ENCODE data around the gene NCSTN. TPM values are rescaled to one million over a fixed set of nuclear protein-coding genes. Genes with fewer than 3 reads are reported as not detected.

The NCSTN gene
- total and polyA plus RNA-seq, 10 of the 15 experiments (the other 5 are each of a cell fraction or from before 2014, with no cell fraction given) = 33.3 to 88.2 (median 60.4) TPM

DNA sequence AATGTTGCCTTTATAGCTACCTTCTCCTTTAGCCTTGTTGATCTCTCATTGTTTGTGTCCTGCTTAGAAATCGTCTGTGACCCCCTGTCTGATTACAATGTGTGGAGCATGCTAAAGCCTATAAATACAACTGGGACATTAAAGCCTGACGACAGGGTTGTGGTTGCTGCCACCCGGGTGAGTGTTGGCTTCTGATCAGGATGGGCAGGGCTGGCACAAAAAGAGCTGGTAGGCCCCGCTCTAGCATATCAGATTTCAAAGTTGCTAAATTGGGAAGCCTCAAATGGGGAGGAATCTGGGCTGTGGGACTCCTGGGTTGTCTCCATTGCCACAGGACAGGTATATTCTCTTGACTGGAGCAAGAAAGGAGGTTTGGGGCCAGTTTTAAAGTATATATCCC lies 8.4 kb downstream of the NCSTN start (continued):
- TF ChIP-seq ATF2 (IDR thresholded peaks at IDR 0.05; ENCODE audit: low read length) = no peak
- TF ChIP-seq MTA2 (IDR thresholded peaks at IDR 0.05; ENCODE audit: low read depth) = no peak
- TF ChIP-seq IKZF2 (IDR thresholded peaks at IDR 0.05) = no peak
- TF ChIP-seq IRF4 (IDR thresholded peaks at IDR 0.05; ENCODE audit: low read depth, low read length) = no peak

GRCh38 chr1:160352555-160352954 lies 9.4 kb downstream of the NCSTN start:
- intact Hi-C loops (cut with micrococcal nuclease; ENCODE audit: unreplicated experiment) = no loop called here
- SMC1A ChIA-PET (ENCODE audit: uncharacterized antibody, unreplicated experiment) = interaction anchor here (1.1 to 3.3 kb wide), 2 partner anchors 18 to 24 kb away, joined by 3 to 16 read pairs; no protein-coding TSS in a partner anchor
- FAIRE-seq (no peak), DNase-seq (ENCODE audit: low read depth, low spot score) (no peak), ATAC-seq (no peak)
- in situ Hi-C loops (cut with MboI) = no loop called here
- no peak overlapping the region for H2AFZ ChIP-seq (ENCODE audit: control insufficient read depth, low read depth, low read length)
- peaks cover 41 to 59% of the 10 kb centered on the region in 2 experiments for H3K36me3 ChIP-seq (ENCODE audit: control insufficient read depth in 2 of 2, insufficient read depth in 2 of 2, low read length in 1 of 2)
- no peaks in the 10 kb centered on the region for H3K27me3 ChIP-seq (replicated peaks in 1 of 2; ENCODE audit: control insufficient read depth in 2 of 2, insufficient read depth in 2 of 2, low read length in 1 of 2)
- POLR2A ChIA-PET = no interaction called here
- no peaks in the 10 kb centered on the region for H3K4me1 ChIP-seq (ENCODE audit: control insufficient read depth, insufficient read depth, low read length)
- BruUV-seq (replicated peaks) = no TSS peak
- no peaks in the 10 kb centered on the region for H4K20me1 ChIP-seq (ENCODE audit: control insufficient read depth, insufficient read depth)
- RAD21 ChIA-PET (ENCODE audit: unreplicated experiment) = interaction anchor here (1.6 to 2.3 kb wide), 2 partner anchors 25 to 159 kb away, joined by 3 to 8 read pairs; no protein-coding TSS in a partner anchor
- H3K27ac ChIP-seq (ENCODE audit: control insufficient read depth, insufficient read depth) = no peak overlapping the region
- no peak overlapping the region for H3K9ac ChIP-seq (ENCODE audit: control insufficient read depth, insufficient read depth, low read length)
- 90% methylated on average over 8 of the region's 8 CpGs for WGBS (ENCODE audit: insufficient coverage, insufficient replicate concordance, low lambda C conversion rate, missing lambda C conversion rate)
- no peak overlapping the region for H3K4me3 ChIP-seq
- peaks cover 3% of the 10 kb centered on the region; the same call in 1 of the 2 replicates for H3K79me2 ChIP-seq (ENCODE audit: control insufficient read depth, insufficient read depth, low read length)
- CTCF ChIA-PET = interaction anchor here (1.1 to 7.0 kb wide), 5 partner anchors 19 to 307 kb away, joined by 3 to 98 read pairs (median 3); no protein-coding TSS in a partner anchor
- H3K4me2 ChIP-seq (ENCODE audit: control insufficient read depth, insufficient read depth) = no peak overlapping the region
- H3K9me3 ChIP-seq (replicated peaks; ENCODE audit: control insufficient read depth, insufficient read depth, low read length) = no peaks in the 10 kb centered on the region
- TF ChIP-seq, protein P1, sequence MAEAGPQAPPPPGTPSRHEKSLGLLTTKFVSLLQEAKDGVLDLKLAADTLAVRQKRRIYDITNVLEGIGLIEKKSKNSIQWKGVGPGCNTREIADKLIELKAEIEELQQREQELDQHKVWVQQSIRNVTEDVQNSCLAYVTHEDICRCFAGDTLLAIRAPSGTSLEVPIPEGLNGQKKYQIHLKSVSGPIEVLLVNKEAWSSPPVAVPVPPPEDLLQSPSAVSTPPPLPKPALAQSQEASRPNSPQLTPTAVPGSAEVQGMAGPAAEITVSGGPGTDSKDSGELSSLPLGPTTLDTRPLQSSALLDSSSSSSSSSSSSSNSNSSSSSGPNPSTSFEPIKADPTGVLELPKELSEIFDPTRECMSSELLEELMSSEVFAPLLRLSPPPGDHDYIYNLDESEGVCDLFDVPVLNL (IDR thresholded peaks at IDR 0.05; ENCODE audit: low read depth, low read length) = no peak
- TF ChIP-seq JUNB (IDR thresholded peaks at IDR 0.05) (no peak), SMC3 (IDR thresholded peaks at IDR 0.05; ENCODE audit: borderline replicate concordance, low read length) (no peak), KLF5 (IDR thresholded peaks at IDR 0.05; ENCODE audit: partially characterized antibody) (no peak), CBX5 (IDR thresholded peaks at IDR 0.05; ENCODE audit: low read depth) (no peak), TBL1XR1 (IDR thresholded peaks at IDR 0.05; ENCODE audit: low read depth, low read length) (no peak), EGR1 (IDR thresholded peaks at IDR 0.05; ENCODE audit: borderline replicate concordance in 1 of 2, low read depth in 2 of 2, low read length in 2 of 2) (no peak), EP300 (IDR thresholded peaks at IDR 0.05; ENCODE audit: borderline replicate concordance in 1 of 2, control insufficient read depth in 1 of 2, low read depth in 2 of 2, low read length in 2 of 2) (no peak), BRCA1 (IDR thresholded peaks at IDR 0.05; ENCODE audit: low read depth, low read length) (no peak), TCF3 (IDR thresholded peaks at IDR 0.05; ENCODE audit: borderline replicate concordance, insufficient read depth, low read depth, low read length) (no peak), REST (IDR thresholded peaks at IDR 0.05; ENCODE audit: low read depth, low read length) (no peak), IRF4 (IDR thresholded peaks at IDR 0.05; ENCODE audit: low read depth, low read length) (no peak), DPF2 (IDR thresholded peaks at IDR 0.05) (no peak), HDGF (IDR thresholded peaks at IDR 0.05) (no peak), SMARCA5 (IDR thresholded peaks at IDR 0.05) (no peak), BACH1 (IDR thresholded peaks at IDR 0.05; ENCODE audit: borderline replicate concordance) (no peak)

Measured in GM12878 (cell line).